GM19324 (cell line): ENCODE measurements around the gene ERC2.

Source experiments
- ATAC-seq: cut with Tn5 transposase; IDR thresholded peaks from one replicate; pipeline ENCODE4 v1.9.1; 2021; ENCODE audit warnings: mild to moderate bottlenecking, moderate library complexity; ENCODE audit not compliant: unreplicated experiment, low FRiP score

Gene ERC2

DNA sequence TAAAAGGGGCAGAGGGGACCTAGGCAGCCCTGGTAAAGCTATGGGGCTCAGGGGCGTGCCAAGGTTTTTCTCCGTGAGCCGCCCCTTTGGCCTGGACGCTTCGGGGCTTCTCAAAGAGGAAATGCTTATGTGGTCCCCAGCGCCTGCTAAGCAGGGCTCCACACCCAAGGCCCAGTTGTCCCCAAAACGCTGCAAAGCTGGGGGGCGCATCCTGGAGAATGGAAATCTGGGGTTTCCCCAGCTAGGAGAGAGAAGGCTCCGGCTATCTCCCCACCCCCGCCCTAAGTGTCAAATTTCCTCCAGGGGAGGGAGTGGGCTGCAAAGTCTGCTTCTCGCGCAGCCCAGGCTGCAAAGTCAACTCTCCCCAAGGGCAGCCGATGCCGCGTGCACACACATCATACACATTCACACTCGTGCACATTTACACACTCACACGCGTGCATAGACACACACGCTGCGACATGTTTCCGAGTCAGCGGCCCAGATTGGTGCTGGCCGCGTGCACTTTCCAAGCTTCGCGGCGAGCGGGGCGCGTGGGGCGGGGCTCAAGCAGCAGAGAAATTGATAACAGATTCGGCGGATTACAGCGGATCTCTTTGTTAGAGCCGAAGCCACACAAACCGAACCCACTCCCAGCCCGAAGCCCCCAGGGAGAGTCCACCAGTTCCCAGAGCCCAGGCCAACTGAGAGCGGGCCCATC, 985.6 kb downstream of the ERC2 start:
- ATAC-seq: no peak

DNA sequence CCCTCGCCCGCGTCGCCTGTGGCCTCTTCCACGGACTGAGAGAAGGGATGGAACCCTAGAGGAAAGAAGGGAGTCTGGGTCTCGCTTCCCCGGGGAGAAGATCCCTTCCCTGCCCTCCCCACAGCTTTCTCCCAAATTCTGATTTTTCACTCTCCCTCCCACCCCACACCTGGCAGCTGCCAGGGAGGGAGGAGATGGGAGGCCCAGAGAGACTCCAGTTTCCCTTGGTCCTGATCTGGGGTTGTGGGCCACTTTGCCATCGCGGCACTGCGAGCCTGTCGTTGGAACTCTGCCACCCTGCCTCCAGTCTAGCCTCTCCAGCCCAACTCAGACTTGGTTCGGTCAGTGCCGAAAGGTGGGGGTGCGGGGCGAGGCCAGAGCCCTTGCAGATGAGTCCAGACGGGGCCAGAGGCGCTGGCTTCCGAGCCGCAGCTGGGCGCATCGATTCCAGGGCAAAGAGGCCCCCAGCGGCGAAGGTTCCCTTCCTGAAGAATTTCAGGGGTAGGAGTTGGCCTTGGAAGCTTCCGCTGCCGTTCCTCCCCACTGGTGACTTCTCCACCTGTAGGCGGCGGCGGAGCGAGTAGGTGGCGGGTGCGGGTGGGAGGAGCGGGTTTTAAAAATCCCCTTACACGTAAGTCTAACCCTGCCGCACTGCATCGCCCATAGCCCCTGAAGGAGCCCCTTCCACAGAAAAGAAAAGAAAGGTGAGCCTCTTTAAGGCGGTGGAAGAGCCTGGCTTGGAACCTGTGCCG, 986.3 kb downstream of the ERC2 start:
- ATAC-seq: no peak

- ATAC-seq: no peak
Observed at GRCh38 chr3:55480911-55481743, 987.1 kb downstream of the ERC2 start.

GRCh38 chr3:55477306-55478303, 990.7 kb downstream of the ERC2 start:
- no peak for ATAC-seq

DNA sequence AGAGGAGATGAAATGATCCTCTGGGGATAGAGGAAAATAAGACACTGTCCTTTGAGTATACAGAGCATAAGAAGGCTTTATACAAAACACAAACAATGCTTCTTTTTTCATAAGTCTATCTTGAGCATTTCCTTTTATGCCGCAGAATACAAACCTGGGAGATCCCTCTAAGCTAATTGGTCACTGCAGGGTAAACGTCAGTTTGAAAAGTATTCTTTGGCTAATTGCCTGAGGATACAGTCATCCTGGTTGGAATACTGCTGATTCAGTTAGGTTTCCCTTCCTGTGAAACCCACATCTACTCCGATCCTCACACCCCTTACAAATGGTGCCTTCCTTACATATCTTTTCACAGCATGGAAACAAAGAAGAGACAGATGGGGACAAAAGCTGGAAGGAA, 991.8 kb downstream of the ERC2 start:
- ATAC-seq: no peak

GRCh38 chr3:55474213-55474632, 994.0 kb downstream of the ERC2 start:
- ATAC-seq: no peak

DNA sequence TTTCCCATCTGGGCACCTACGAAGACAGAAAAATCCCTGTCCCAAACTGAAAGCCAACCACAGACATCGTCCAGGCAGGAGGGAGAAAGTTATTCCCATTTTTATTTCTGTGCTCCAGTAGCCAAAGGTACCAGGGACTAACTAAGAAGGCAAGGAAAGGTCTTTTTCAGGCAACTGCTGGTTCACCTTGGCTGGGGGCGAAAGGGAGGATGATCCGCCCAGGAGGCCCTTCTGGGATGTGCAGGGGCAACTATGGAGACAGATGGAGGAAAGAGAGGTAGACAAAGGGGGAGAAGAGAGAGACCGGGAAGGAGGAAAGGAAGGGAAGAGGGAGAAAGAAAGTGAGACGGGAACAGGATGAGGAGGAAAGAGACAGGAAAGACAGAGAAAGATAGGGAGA, 994.5 kb downstream of the ERC2 start:
- ATAC-seq: no peak

DNA sequence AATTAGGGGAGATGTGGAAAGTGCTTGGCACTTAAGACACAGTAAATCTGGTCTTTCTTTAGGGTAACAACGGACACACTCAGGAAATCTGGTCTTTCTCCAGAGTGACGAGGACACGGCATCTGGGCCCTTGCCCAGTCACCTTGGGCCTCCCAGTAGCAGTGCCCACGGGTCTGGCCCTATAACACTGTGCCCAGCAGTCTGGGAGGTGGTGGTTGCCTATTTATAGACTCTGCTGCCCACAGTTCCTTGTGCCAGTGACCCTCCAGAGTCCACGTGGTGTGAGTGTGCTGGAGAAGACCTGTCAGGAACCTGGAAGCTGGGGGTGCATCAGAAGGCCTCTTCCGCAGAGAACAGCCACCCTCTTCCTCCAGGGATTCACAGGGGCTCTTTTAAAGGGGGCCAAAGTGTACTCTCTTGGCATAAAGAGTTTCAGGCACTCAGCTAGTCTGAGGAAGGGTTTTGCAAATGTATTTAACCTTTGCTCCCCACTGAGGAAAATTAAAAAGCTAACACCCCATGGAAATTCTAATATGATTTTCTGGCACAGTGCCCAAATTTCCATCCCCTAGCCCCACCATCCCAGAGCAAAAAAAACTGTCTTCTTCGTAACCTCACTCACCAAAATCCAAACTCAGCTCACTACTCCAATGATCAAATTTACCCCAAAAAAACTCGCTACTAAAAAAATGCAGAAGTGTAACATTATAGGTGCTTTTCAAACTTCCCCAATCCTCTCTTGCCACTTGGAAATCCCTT, 996.6 kb downstream of the ERC2 start:
- no peak for ATAC-seq

GRCh38 chr3:55471084-55471483, 997.2 kb downstream of the ERC2 start:
- ATAC-seq: no peak

GRCh38 chr3:55469957-55470526, 998.2 kb downstream of the ERC2 start:
- ATAC-seq: no peak

- ATAC-seq: no peak
Observed at GRCh38 chr3:55468251-55468650, 1000.0 kb downstream of the ERC2 start.

GRCh38 chr3:55467099-55467498, 1001.2 kb downstream of the ERC2 start:
- ATAC-seq: no peak

GRCh38 chr3:55466526-55466925, 1001.7 kb downstream of the ERC2 start:
- no peak for ATAC-seq

DNA sequence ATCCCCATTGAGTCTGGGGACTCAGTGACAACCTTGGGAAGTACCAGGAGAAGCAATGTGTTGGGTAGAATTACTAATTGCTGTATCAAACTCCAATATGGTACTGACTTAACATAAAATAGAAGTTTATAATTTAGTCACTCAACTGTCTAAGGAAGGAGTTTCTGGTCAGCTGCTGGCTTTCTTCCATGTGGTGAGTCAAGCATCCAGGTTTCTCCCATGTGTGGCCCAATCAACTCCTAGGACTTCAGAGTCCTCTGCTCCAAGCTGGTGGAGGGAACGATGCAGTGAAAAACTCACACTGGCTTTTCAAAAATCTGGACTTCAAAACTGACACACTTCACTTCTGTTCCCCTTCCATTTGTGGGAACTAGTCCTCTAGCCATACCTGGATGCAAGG, 1006.4 kb downstream of the ERC2 start:
- ATAC-seq: no peak

- ATAC-seq: no peak
Observed at GRCh38 chr3:55459838-55460237, 1008.4 kb downstream of the ERC2 start.
